HG02981 (cell line): ENCODE results near the gene DGCR6L.

Experiments used
- ATAC-seq: cut with Tn5 transposase; IDR thresholded peaks from one replicate; pipeline ENCODE4 v1.9.1; 2021; ENCODE audit warnings: mild to moderate bottlenecking, moderate library complexity; ENCODE audit not compliant: unreplicated experiment

DGCR6L gene

DNA sequence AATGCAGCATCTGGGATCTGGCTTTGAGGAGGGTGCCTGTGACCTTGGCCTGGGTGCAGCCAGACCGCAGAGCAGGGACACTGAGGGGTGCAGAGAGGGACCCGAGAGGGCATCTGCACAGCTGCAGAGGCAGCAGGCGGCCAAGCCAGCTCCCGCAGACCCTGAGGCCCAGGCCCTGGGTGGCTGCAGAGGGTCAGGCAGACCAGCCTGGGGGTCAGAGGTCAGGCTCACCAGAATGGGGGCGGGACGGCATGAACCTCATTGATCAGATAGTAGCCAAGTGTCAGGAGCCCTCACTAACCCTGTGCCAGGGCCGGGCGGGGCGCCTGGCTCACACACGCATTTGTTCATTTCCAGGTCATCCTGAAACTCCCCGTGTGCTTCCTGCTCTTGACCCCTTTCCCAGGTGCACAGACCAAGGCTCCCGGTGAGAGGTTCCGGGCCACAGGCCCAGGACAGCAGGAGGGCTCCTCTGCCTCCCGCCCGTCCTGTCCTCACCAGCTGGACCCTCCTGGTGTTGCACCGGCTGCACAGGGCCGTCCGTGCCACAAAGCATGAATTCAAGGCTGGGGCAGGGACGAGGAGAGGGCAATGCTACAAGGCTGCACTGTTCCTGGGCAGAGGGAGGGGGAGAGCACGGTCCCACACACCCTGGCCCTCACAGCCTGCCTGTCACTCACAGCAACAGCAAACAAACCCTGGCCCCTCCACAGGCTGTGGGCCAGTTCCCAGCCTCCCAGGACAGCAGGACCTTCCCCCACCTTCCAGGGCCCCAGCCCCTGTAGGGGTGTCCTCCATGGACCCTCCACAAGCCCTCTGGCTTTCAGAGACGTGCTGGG, 55.0 kb downstream of the DGCR6L start:
- ATAC-seq, result no peak
